ENCODE data around the gene NTHL1. TPM values are rescaled to one million over a fixed set of nuclear protein-coding genes. Genes with fewer than 3 reads are reported as not detected.

NTHL1 gene
- total and polyA plus RNA-seq, 9 of the 15 experiments (the other 6 are each of a cell fraction or from before 2014, with no cell fraction given), result 1.1 to 58.8 (median 17.6) TPM

- TF ChIP-seq NRF1 (conservative IDR thresholded peaks at IDR 0.05 in 1 of 2, IDR thresholded peaks at IDR 0.05 in 1 of 2) (peak; percentile 74 to 76), MLX (CRISPR knock-in tag; conservative IDR thresholded peaks at IDR 0.05) (no peak), ETS1 (conservative IDR thresholded peaks at IDR 0.05; ENCODE audit: control insufficient read depth, low read depth, low read length) (no peak), RNF219 (CRISPR knock-in tag; IDR thresholded peaks at IDR 0.05) (no peak), RFX7 (CRISPR knock-in tag; IDR thresholded peaks at IDR 0.05) (no peak), PTRF (tag; IDR thresholded peaks at IDR 0.05) (no peak), FOXM1 (IDR thresholded peaks at IDR 0.05; ENCODE audit: low read depth) (no peak), FOXM1 (CRISPR knock-in tag; IDR thresholded peaks at IDR 0.05; ENCODE audit: low read depth) (no peak), HDGF (IDR thresholded peaks at IDR 0.05) (no peak), CTCFL (IDR thresholded peaks at IDR 0.05; ENCODE audit: borderline replicate concordance, insufficient read depth, low read depth, low read length, poor library complexity, severe bottlenecking) (no peak), GTF3C2 (IDR thresholded peaks at IDR 0.05; ENCODE audit: borderline replicate concordance, extremely low read depth, insufficient read length) (no peak), PPARD (CRISPR knock-in tag; IDR thresholded peaks at IDR 0.05) (no peak), HMGXB4 (CRISPR knock-in tag; IDR thresholded peaks at IDR 0.05) (no peak), ZBTB43 (CRISPR knock-in tag; IDR thresholded peaks at IDR 0.05) (no peak)
Measured at GRCh38 chr16:1992704-1993317, 54.8 kb downstream of the NTHL1 start (continued).

Measured in K562 (cell line).